GM19328 (cell line): ENCODE data around the gene OR52J3.

ENCODE experiments used
- ATAC-seq: cut with Tn5 transposase; IDR thresholded peaks from one replicate; pipeline ENCODE4 v1.9.1; 2021; ENCODE audit warnings: mild to moderate bottlenecking, moderate library complexity; ENCODE audit not compliant: unreplicated experiment

OR52J3 gene

GRCh38 chr11:5092821-5093585, 46.7 kb downstream of the OR52J3 start:
- no peak for ATAC-seq

GRCh38 chr11:5096011-5096410, 49.7 kb downstream of the OR52J3 start:
- no peak for ATAC-seq
